Embryonic facial prominence (tissue), 1 donor: ENCODE data around the gene BMPR1A.
"Not testable (repeated sequence)": the region's sequence is repeated elsewhere in the genome, so short reads cannot be mapped to it uniquely, and the experiment has no call there.

Source experiments
- DNase-seq: peaks from one replicate; pipeline ENCODE4 v3.0.0-alpha.2; 2016; ENCODE audit errors: extremely low spot score

Gene BMPR1A

DNA sequence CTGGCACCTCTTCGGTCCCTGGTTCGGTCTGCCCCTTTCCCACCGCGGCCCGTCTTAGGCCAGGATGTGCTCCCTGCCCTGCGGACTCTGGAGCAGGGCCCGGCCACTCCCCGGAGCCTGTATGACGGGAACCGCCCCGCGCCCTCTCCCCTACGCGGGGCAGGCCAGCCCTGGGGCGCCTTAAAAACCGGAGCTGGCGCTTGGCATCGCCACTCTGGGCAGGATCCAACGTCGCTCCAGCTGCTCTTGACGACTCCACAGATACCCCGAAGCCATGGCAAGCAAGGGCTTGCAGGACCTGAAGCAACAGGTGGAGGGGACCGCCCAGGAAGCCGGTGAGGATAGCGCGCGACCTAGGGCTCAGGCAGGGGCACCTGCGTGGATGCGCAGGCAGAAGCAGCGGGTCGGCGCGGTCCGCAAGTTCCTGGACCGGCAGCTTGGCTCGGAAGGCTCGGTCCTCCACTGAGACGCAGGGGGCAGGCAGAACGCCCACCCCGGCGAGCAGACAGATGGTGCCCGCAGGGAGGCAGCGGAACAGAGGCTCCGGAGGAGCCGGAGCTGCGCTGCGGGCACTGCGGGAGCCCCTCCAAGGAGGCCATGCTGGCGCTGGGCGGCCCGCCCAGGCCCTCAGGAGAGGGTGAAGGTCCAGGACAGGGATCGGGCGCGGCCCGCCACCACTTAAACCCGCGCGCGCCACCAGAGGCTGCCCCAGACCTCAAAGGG lies 212.0 kb downstream of the BMPR1A start, which contains the start of gene ADIRF:
Gene ADIRF (plus strand): TSS at position 212 of the 723 bp plus-strand sequence. CDS start 63 bp downstream, at position 275.
- DNase-seq: no peak

GRCh38 chr10:86968994-86969355 lies 212.6 kb downstream of the BMPR1A start:
- no peak for DNase-seq

- DNase-seq: no peak
These were observed 213.1 kb downstream of the BMPR1A start for GRCh38 chr10:86969421-86970041.

DNA sequence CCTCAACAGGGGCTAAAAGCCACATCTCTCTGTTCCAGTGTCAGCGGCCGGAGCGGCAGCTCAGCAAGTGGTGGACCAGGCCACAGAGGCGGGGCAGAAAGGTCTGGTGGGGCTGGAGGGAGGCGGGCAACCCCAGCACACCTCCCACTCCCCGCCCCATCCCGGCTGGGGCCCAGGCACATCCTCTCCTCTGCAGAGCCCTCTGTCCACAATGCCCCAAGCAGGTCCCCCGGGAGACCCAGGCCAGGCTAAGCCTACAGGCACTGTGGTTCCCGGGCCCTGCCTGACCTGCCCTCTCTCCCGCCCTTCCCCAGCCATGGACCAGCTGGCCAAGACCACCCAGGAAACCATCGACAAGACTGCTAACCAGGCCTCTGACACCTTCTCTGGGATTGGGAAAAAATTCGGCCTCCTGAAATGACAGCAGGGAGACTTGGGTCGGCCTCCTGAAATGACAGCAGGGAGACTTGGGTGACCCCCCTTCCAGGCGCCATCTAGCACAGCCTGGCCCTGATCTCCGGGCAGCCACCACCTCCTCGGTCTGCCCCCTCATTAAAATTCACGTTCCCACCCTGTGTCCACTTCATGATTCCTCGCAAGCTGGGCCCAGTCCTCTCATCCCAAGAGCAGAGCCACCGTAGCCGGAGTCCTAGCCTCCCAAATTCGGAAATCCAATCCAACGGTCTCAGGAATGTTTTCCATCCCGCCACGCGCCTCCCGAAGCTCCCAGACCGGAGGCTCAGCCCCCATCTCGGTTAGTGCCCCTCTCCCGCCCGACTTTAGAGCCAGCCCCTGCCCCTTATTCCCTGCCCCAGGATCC lies 214.0 kb downstream of the BMPR1A start:
- DNase-seq: no peak

GRCh38 chr10:86970982-86971231 lies 214.5 kb downstream of the BMPR1A start:
- DNase-seq: no peak

- DNase-seq: peak; percentile 50
These were observed 215.0 kb downstream of the BMPR1A start for GRCh38 chr10:86971232-86971991.

DNA sequence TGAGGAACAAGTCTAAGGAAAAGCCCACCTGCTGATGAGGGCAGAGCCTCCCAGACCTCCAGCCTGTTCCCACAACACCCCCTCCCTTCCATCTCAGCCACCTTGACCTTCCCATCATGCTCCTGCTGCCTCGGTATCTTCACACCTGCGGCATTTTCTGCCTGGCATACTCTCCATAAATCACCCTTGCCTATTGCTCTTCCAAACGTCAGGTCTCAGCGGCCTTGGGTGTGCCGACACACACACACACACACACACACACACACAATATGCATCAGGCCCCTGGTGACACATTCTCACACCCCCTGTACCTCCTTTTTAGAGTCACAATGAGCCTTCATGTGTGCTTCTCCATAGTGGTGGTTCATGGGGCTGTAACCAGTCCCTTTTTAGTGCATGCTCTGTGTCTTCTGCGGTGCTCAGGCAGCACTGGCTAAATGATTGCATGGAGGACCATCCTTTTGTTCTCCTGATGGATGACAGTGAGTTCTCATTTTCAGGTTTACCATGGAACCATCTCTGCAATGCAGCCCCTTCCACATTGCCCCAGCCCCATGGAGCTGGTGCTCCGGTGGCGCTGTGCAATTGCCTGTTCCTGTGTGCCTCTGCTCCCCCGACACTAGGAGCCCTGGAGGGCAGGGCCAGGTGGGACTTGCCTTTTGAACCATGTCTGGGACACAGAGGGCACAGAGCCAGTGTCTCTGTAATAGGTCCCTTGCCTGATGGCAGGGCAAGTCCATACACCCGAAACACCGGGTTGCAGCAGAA lies 216.4 kb downstream of the BMPR1A start:
- DNase-seq: no peak

GRCh38 chr10:86974484-86974883 lies 218.1 kb downstream of the BMPR1A start:
- no peak for DNase-seq

- DNase-seq: no peak
These were observed 220.1 kb downstream of the BMPR1A start for GRCh38 chr10:86976362-86977056.

DNA sequence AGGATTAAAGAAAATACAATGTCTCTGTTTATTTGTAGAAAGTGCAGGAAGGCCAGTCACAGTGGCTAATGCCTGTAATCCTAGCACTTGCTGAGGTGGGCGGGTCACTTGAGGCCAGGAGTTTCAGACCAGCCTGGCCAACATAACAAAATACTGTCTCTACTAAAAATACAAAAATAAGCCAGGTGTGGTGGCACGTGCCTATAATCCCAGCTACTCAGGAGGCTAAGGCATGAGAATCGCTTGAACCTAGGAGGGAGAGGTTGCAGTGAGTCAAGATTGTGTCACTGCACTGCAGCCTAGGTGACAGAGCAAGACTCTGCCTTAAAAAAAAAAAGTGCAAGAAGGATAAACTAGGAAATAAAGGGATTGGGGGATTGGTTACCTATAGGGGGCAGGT lies 222.0 kb downstream of the BMPR1A start:
- not testable (repeated sequence) for DNase-seq

DNA sequence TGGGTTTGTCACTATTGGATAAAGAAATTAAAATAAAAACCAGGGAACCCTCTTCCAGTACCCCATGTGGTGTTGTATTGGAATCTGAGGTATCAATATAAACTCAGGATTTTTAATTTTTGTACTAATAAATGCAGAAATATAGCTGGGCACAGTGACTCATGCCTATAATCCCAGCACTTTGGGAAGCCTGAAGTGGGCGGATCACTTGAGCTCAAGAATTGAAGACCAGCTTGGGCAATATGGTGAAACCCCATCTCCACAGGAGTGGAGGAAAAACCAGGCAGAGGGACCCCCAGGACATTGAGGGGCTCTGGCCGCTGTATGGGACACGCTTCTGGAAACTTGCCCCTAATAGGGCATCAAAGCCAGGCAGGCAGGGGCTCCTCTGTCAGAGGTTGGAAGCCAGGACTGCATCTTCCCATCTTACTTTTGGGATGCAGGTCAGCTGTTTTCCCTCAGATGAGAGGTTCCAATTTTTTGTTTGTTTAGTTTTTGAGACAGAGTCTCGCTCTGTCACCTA lies 222.9 kb downstream of the BMPR1A start:
- DNase-seq: no peak

DNA sequence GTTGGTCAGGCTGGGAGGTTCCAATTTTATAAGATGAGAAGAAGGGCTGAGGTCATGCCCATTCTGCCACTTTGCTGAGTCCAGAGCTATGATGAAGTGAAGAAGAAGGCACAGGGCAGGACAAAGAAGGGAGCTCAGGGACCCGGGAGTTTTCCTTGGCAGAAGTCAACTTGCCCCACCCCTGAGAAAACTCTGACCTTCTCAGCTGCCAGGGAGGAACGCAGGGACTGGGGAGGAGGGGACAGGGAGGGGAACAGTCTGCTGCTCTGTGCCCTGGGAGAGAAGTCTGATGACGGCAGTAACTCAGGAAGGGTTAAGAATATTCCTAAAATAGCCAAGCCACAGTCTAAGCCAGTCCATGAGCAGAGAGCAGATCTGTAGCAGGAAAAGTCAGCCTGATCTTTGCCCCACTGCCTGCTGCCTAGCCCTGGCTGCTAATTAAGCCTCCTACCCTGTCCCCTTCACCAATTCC lies 223.6 kb downstream of the BMPR1A start:
- no peak for DNase-seq

DNA sequence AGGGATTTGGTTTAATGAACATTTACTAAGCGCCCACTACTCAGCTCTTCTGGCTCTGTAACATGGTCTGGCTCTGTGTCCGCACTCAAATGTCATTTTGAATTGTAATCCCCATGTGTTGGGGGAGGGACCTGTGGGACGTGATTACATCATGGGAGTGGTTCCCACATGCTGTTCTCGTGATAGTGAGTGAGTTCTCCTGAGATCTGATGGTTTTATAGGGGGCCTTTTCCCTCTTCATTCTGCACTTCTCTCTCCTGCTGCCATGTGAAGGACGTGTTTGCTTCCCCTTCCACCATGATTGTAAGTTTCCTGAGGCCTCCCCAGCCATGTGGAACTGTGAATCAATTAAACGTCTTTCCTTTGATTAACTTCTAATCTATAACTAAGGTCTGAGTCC lies 224.6 kb downstream of the BMPR1A start:
- not testable (repeated sequence) for DNase-seq

GRCh38 chr10:86981716-86982115 lies 225.3 kb downstream of the BMPR1A start:
- DNase-seq: no peak
